ENCODE measurements around the gene ZBTB2. TPM values are rescaled to one million over a fixed set of nuclear protein-coding genes. Genes with fewer than 3 reads are reported as not detected.

Gene ZBTB2
- polyA plus RNA-seq, 1 of the 3 experiments (the other 2 are of a cell fraction): 6.7 TPM

DNA sequence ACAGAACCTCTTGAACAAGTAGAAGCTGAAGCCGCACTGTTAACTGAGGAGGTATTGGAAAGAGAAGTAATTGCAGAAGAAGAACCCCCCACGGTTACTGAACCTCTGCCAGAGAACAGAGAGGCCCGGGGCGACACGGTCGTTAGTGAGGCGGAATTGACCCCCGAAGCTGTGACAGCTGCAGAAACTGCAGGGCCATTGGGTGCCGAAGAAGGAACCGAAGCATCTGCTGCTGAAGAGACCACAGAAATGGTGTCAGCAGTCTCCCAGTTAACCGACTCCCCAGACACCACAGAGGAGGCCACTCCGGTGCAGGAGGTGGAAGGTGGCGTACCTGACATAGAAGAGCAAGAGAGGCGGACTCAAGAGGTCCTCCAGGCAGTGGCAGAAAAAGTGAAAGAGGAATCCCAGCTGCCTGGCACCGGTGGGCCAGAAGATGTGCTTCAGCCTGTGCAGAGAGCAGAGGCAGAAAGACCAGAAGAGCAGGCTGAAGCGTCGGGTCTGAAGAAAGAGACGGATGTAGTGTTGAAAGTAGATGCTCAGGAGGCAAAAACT lies 40.1 kb downstream of the ZBTB2 start:
- Histone ChIP-seq H3K36me3 (replicated peaks in 1 of 2; ENCODE audit: control insufficient read depth in 1 of 2, insufficient read depth in 2 of 2, low read length in 1 of 2) (peaks cover 7 to 23% of the 10 kb centered on the region in 2 experiments), H3K9ac (no peak overlapping the region), H2AFZ (ENCODE audit: low read depth) (no peak overlapping the region), H3F3A (replicated peaks; ENCODE audit: insufficient read depth) (peaks cover 4% of the 10 kb centered on the region), H3K27me3 (ENCODE audit: insufficient read depth) (no peaks in the 10 kb centered on the region), H3K9me2 (no peaks in the 10 kb centered on the region), H3K4me1 (ENCODE audit: control insufficient read depth in 1 of 2, insufficient read depth in 2 of 2, low read depth in 1 of 2, low read length in 1 of 2) (no peaks in the 10 kb centered on the region), H3K79me2 (ENCODE audit: insufficient read depth) (peaks cover 21% of the 10 kb centered on the region), H3K9me3 (no peaks in the 10 kb centered on the region), H4K20me1 (ENCODE audit: insufficient read depth) (no peaks in the 10 kb centered on the region), H3K27ac (ENCODE audit: low read depth in 2 of 2, low read length in 1 of 2) (no peak overlapping the region), H3K4me2 (no peak overlapping the region), H3K4me3 (ENCODE audit: low read depth in 2 of 2, low read length in 1 of 2) (no peak overlapping the region)
- CTCF ChIA-PET: interaction anchor here (0.8 kb wide), 1 partner anchor 19 kb away, joined by 3 read pairs; no protein-coding TSS in a partner anchor
- WGBS (ENCODE audit: low lambda C conversion rate): 95% methylated on average over 17 of the region's 18 CpGs
- POLR2A ChIA-PET: no interaction called here
- DNase-seq: no peak
- TF ChIP-seq SMC3 (IDR thresholded peaks at IDR 0.05; ENCODE audit: low read depth, low read length) (no peak), RCOR1 (IDR thresholded peaks at IDR 0.05; ENCODE audit: low read length) (no peak), YY1 (IDR thresholded peaks at IDR 0.05; ENCODE audit: low read depth) (no peak), FOXM1 (IDR thresholded peaks at IDR 0.05; ENCODE audit: low read depth) (no peak), NFIC (IDR thresholded peaks at IDR 0.05; ENCODE audit: borderline replicate concordance) (no peak), CTCF (IDR thresholded peaks at IDR 0.05) (no peak), RXRA (IDR thresholded peaks at IDR 0.05; ENCODE audit: borderline replicate concordance, low read depth) (no peak), GABPA (IDR thresholded peaks at IDR 0.05; ENCODE audit: low read depth) (no peak), JUND (IDR thresholded peaks at IDR 0.05) (no peak), TEAD4 (IDR thresholded peaks at IDR 0.05; ENCODE audit: borderline replicate concordance, insufficient read depth) (no peak), GATA2 (CRISPR knock-in tag; IDR thresholded peaks at IDR 0.05) (no peak), IRF3 (IDR thresholded peaks at IDR 0.05; ENCODE audit: low read depth, low read length) (no peak), EP300 (IDR thresholded peaks at IDR 0.05; ENCODE audit: borderline replicate concordance in 1 of 2, low read depth in 1 of 2, low read length in 1 of 2) (no peak), EZH2phosphoT487 (IDR thresholded peaks at IDR 0.05; ENCODE audit: borderline replicate concordance, low read depth) (no peak)
- TF ChIP-seq, protein P1, sequence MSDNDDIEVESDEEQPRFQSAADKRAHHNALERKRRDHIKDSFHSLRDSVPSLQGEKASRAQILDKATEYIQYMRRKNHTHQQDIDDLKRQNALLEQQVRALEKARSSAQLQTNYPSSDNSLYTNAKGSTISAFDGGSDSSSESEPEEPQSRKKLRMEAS (IDR thresholded peaks at IDR 0.05; ENCODE audit: low read depth): no peak

Data from SK-N-SH (cell line).